Cortex of kidney (tissue), 1 donor: Measurements from ENCODE around the gene SRPK2.

Source experiments
- DNase-seq: peaks from one replicate; lab custom pipeline; 2025; lab: John Stamatoyannopoulos, UW

The SRPK2 gene

GRCh38 chr7:105133986-105134655 is 254.6 kb downstream of the SRPK2 start:
- DNase-seq: no peak

GRCh38 chr7:105133358-105133757 is 255.4 kb downstream of the SRPK2 start:
- DNase-seq: no peak

- no peak for DNase-seq
These were observed 255.9 kb downstream of the SRPK2 start for GRCh38 chr7:105132835-105133234.

- no peak for DNase-seq
These were observed 256.4 kb downstream of the SRPK2 start for GRCh38 chr7:105132335-105132734.

GRCh38 chr7:105131890-105132289 is 256.8 kb downstream of the SRPK2 start:
- no peak for DNase-seq

GRCh38 chr7:105131033-105131656 is 257.6 kb downstream of the SRPK2 start:
- DNase-seq: no peak

GRCh38 chr7:105130580-105130979 is 258.1 kb downstream of the SRPK2 start:
- DNase-seq: no peak

- DNase-seq: no peak
These were observed 258.7 kb downstream of the SRPK2 start for GRCh38 chr7:105130048-105130447.

GRCh38 chr7:105127179-105127578 is 261.5 kb downstream of the SRPK2 start:
- DNase-seq: no peak

- no peak for DNase-seq
These were observed 262.2 kb downstream of the SRPK2 start for GRCh38 chr7:105126436-105126975.

- no peak for DNase-seq
These were observed 263.0 kb downstream of the SRPK2 start for GRCh38 chr7:105125745-105126144.

- no peak for DNase-seq
These were observed 266.1 kb downstream of the SRPK2 start for GRCh38 chr7:105122619-105123018.

GRCh38 chr7:105118612-105119600 is 269.8 kb downstream of the SRPK2 start:
- DNase-seq: no peak

- DNase-seq: no peak
These were observed 276.0 kb downstream of the SRPK2 start for GRCh38 chr7:105112440-105113418.

- no peak for DNase-seq
These were observed 281.3 kb downstream of the SRPK2 start for GRCh38 chr7:105107458-105107857.

GRCh38 chr7:105106473-105106872 is 282.2 kb downstream of the SRPK2 start:
- DNase-seq: no peak

GRCh38 chr7:105105579-105105978 is 283.1 kb downstream of the SRPK2 start:
- no peak for DNase-seq

- no peak for DNase-seq
These were observed 286.0 kb downstream of the SRPK2 start for GRCh38 chr7:105102557-105103352.

GRCh38 chr7:105101864-105102263 is 286.9 kb downstream of the SRPK2 start:
- DNase-seq: no peak

- DNase-seq: no peak
These were observed 289.7 kb downstream of the SRPK2 start for GRCh38 chr7:105098863-105099515.
